GM23338 (cell line): ENCODE measurements around the gene AGXT2. TPM values are rescaled to one million over a fixed set of nuclear protein-coding genes. Genes with fewer than 3 reads are reported as not detected.

Source experiments
- ATAC-seq: fragments of 200-7000 bp; cut with Tn5 transposase; 3 replicates; pipeline ENCODE4 v1.9.1; 2020
- DNase-seq: peaks from one replicate; pipeline ENCODE4 v3.0.0-alpha.2; 2015; ENCODE audit warnings: low spot score
- H2AFZ ChIP-seq: fragments of 200-600 bp; sonication (generic); 2 replicates; pipeline ENCODE4 v1.8.0; 2016; ENCODE audit warnings: antibody characterized with exemption, mild to moderate bottlenecking, moderate library complexity
- H3F3A ChIP-seq: fragments of 200-600 bp; sonication (generic); replicated peaks from 2 replicates; pipeline ENCODE4 v1.8.0; 2017; ENCODE audit warnings: antibody characterized with exemption, mixed run types, low read depth
- H3K27ac ChIP-seq: fragments of 200-600 bp; sonication (generic); 2 replicates; pipeline ENCODE4 v1.6.1; 2016; ENCODE audit warnings: low read depth
- H3K27me3 ChIP-seq: fragments of 200-600 bp; sonication (generic); 2 replicates; pipeline ENCODE4 v1.8.0; 2016; ENCODE audit warnings: mild to moderate bottlenecking, mixed run types, moderate library complexity; ENCODE audit not compliant: insufficient read depth
- H3K36me3 ChIP-seq: fragments of 200-600 bp; sonication (generic); 2 replicates; pipeline ENCODE4 v1.8.0; 2016; ENCODE audit warnings: mild to moderate bottlenecking; ENCODE audit not compliant: insufficient read depth
- H3K4me1 ChIP-seq: fragments of 200-600 bp; sonication (generic); 2 replicates; pipeline ENCODE4 v1.8.0; 2016; ENCODE audit warnings: mild to moderate bottlenecking, moderate library complexity; ENCODE audit not compliant: insufficient read depth
- H3K4me2 ChIP-seq: fragments of 200-600 bp; sonication (generic); 2 replicates; pipeline ENCODE4 v1.7.1; 2017; ENCODE audit warnings: mixed run types
- H3K4me3 ChIP-seq: fragments of 200-600 bp; sonication (generic); 2 replicates; pipeline ENCODE4 v1.6.1; 2016; ENCODE audit warnings: mixed run types
- H3K79me2 ChIP-seq: fragments of 200-600 bp; sonication (generic); replicated peaks from 2 replicates; pipeline ENCODE4 v1.8.0; 2017; ENCODE audit warnings: mild to moderate bottlenecking; ENCODE audit not compliant: insufficient read depth
- H3K9me2 ChIP-seq: fragments of 200-600 bp; sonication (generic); 2 replicates; pipeline ENCODE4 v1.8.0; 2017; ENCODE audit not compliant: insufficient read depth
- H4K20me1 ChIP-seq: fragments of 200-600 bp; sonication (generic); replicated peaks from 2 replicates; pipeline ENCODE4 v1.8.0; 2017; ENCODE audit warnings: mild to moderate bottlenecking; ENCODE audit not compliant: insufficient read depth
- H3K27ac Mint-ChIP-seq: 2 replicates; pipeline ENCODE4 v1.8.0; 2020; ENCODE audit warnings: inconsistent platforms, mild to moderate bottlenecking, moderate library complexity, mixed read lengths
- H3K27me3 Mint-ChIP-seq: 3 replicates; pipeline ENCODE4 v1.8.0; 2022; ENCODE audit warnings: low read depth, mild to moderate bottlenecking, moderate library complexity, mixed read lengths, inconsistent platforms; ENCODE audit not compliant: insufficient read depth, poor library complexity
- H3K36me3 Mint-ChIP-seq: 3 replicates; pipeline ENCODE4 v1.8.0; 2021; ENCODE audit warnings: low read depth, mild to moderate bottlenecking, inconsistent platforms, moderate library complexity, mixed read lengths
- H3K4me1 Mint-ChIP-seq: 3 replicates; pipeline ENCODE4 v1.8.0; 2020; ENCODE audit warnings: mild to moderate bottlenecking, inconsistent platforms, mixed read lengths
- H3K4me3 Mint-ChIP-seq: 3 replicates; pipeline ENCODE4 v1.8.0; 2021; ENCODE audit warnings: moderate library complexity, mild to moderate bottlenecking, inconsistent platforms, mixed read lengths
- H3K9me3 Mint-ChIP-seq: 3 replicates; pipeline ENCODE4 v1.8.0; 2020; ENCODE audit warnings: moderate library complexity, mild to moderate bottlenecking, inconsistent platforms, mixed read lengths
- CREB1 ChIP-seq: fragments of 250-450 bp; sonication (Bioruptor Pico); IDR thresholded peaks from 2 replicates; pipeline ENCODE4 v1.5.0; 2020; ENCODE audit warnings: low read depth, mild to moderate bottlenecking, moderate library complexity
- ETS1 ChIP-seq: IDR thresholded peaks from 2 replicates; pipeline ENCODE4 v1.6.1; 2016; ENCODE audit warnings: antibody characterized with exemption
- EZH2 ChIP-seq: fragments of 200-600 bp; sonication (generic); IDR thresholded peaks from one replicate; pipeline ENCODE4 v1.8.0; 2017; ENCODE audit warnings: antibody characterized with exemption, mild to moderate bottlenecking, low read depth; ENCODE audit not compliant: unreplicated experiment
- EZH2phosphoT487 ChIP-seq: fragments of 200-600 bp; sonication (generic); IDR thresholded peaks from one replicate; pipeline ENCODE4 v1.8.1; 2018; ENCODE audit warnings: antibody characterized with exemption; ENCODE audit not compliant: unreplicated experiment
- JUNB ChIP-seq: IDR thresholded peaks from one replicate; pipeline ENCODE4 v1.6.1; 2016; ENCODE audit warnings: antibody characterized with exemption; ENCODE audit not compliant: unreplicated experiment
- NANOG ChIP-seq: IDR thresholded peaks from 2 replicates; pipeline ENCODE4 v1.6.1; 2016; ENCODE audit warnings: antibody characterized with exemption, borderline replicate concordance
- POLR2AphosphoS5 ChIP-seq: IDR thresholded peaks from 2 replicates; pipeline ENCODE4 v1.6.1; 2016; ENCODE audit warnings: antibody characterized with exemption, low read depth
- STAT1 ChIP-seq: IDR thresholded peaks from one replicate; pipeline ENCODE4 v1.6.1; 2016; ENCODE audit warnings: antibody characterized with exemption; ENCODE audit not compliant: unreplicated experiment
- ZNF114 ChIP-seq: fragments of 250-450 bp; sonication (Bioruptor Pico); IDR thresholded peaks from 2 replicates; pipeline ENCODE4 v1.5.0; 2020; ENCODE audit warnings: mild to moderate bottlenecking, moderate library complexity
- ZNF331 ChIP-seq: fragments of 250-450 bp; sonication (Bioruptor Pico); IDR thresholded peaks from 2 replicates; pipeline ENCODE4 v1.5.0; 2020; ENCODE audit warnings: low read depth, mild to moderate bottlenecking, moderate library complexity
- ZNF462 ChIP-seq: fragments of 250-450 bp; sonication (Bioruptor Pico); IDR thresholded peaks from 2 replicates; pipeline ENCODE4 v1.5.0; 2020; ENCODE audit warnings: mild to moderate bottlenecking, moderate library complexity
- polyA plus RNA-seq: library from polyadenylated mRNA; unstranded; fragments of >200 nt; fragmentation: Nextera tagmentation; extraction: Ambion mirVana; gene quantifications from 2 replicates; pipeline ENCODE4 v1.2.1, GENCODE V29; 2016
- total RNA-seq: library from RNA; depleted of rRNA; stranded (reverse); fragments of >200 nt; shearing (Covaris generic); gene quantifications from 2 replicates; pipeline ENCODE4 v1.2.3, GENCODE V29; 2014
- TF ChIP-seq, protein P1 (sequence below): IDR thresholded peaks from one replicate; pipeline ENCODE4 v1.6.1; 2018; ENCODE audit warnings: antibody characterized with exemption; ENCODE audit not compliant: unreplicated experiment
- TF ChIP-seq, protein P2 (sequence below), 2 experiments: fragments of 200-600 bp in 1 of 2; sonication (generic) in 1 of 2; conservative IDR thresholded peaks; 2 replicates each; pipeline versions ENCODE4 v1.5.1 to v1.6.1; 2016 to 2017; ENCODE audit warnings: antibody characterized with exemption in 2 of 2, low read depth in 2 of 2, mild to moderate bottlenecking in 2 of 2, moderate library complexity in 1 of 2

AGXT2 gene
- total and polyA plus RNA-seq, 2 experiments from 2014 or later = not detected

- TF ChIP-seq ETS1 (no peak), EZH2 (no peak), ZNF114 (CRISPR knock-in tag) (no peak)
Observed at GRCh38 chr5:35066260-35066795, 18.6 kb upstream of the AGXT2 start (continued).

- Histone ChIP-seq H3K9me2 (no peaks in the 10 kb centered on the region), H3F3A (no peaks in the 10 kb centered on the region), H3K4me2 (no peak overlapping the region), H3K4me3 (no peak overlapping the region), H3K27ac (no peak overlapping the region), H4K20me1 (no peaks in the 10 kb centered on the region), H3K36me3 (no peaks in the 10 kb centered on the region), H3K4me1 (no peaks in the 10 kb centered on the region), H3K27me3 (no peaks in the 10 kb centered on the region), H3K79me2 (no peaks in the 10 kb centered on the region), H2AFZ (no peak overlapping the region)
- DNase-seq (no peak), ATAC-seq (no peak)
- no peak overlapping the region for H3K27ac Mint-ChIP-seq
- no peaks in the 10 kb centered on the region for H3K9me3 Mint-ChIP-seq
- no peaks in the 10 kb centered on the region for H3K36me3 Mint-ChIP-seq
- H3K4me3 Mint-ChIP-seq = no peak overlapping the region
- no peaks in the 10 kb centered on the region for H3K4me1 Mint-ChIP-seq
- no peak for TF ChIP-seq NANOG
- TF ChIP-seq ZNF331 (CRISPR knock-in tag) = no peak
- no peak for TF ChIP-seq POLR2AphosphoS5
- no peak for TF ChIP-seq STAT1
- TF ChIP-seq EZH2phosphoT487 = no peak
- TF ChIP-seq, protein P1, sequence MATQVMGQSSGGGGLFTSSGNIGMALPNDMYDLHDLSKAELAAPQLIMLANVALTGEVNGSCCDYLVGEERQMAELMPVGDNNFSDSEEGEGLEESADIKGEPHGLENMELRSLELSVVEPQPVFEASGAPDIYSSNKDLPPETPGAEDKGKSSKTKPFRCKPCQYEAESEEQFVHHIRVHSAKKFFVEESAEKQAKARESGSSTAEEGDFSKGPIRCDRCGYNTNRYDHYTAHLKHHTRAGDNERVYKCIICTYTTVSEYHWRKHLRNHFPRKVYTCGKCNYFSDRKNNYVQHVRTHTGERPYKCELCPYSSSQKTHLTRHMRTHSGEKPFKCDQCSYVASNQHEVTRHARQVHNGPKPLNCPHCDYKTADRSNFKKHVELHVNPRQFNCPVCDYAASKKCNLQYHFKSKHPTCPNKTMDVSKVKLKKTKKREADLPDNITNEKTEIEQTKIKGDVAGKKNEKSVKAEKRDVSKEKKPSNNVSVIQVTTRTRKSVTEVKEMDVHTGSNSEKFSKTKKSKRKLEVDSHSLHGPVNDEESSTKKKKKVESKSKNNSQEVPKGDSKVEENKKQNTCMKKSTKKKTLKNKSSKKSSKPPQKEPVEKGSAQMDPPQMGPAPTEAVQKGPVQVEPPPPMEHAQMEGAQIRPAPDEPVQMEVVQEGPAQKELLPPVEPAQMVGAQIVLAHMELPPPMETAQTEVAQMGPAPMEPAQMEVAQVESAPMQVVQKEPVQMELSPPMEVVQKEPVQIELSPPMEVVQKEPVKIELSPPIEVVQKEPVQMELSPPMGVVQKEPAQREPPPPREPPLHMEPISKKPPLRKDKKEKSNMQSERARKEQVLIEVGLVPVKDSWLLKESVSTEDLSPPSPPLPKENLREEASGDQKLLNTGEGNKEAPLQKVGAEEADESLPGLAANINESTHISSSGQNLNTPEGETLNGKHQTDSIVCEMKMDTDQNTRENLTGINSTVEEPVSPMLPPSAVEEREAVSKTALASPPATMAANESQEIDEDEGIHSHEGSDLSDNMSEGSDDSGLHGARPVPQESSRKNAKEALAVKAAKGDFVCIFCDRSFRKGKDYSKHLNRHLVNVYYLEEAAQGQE = no peak
- TF ChIP-seq JUNB = no peak
- TF ChIP-seq EZH2 = no peak
- TF ChIP-seq ZNF114 (CRISPR knock-in tag) = no peak
- TF ChIP-seq CREB1 = no peak
- TF ChIP-seq, protein P2, sequence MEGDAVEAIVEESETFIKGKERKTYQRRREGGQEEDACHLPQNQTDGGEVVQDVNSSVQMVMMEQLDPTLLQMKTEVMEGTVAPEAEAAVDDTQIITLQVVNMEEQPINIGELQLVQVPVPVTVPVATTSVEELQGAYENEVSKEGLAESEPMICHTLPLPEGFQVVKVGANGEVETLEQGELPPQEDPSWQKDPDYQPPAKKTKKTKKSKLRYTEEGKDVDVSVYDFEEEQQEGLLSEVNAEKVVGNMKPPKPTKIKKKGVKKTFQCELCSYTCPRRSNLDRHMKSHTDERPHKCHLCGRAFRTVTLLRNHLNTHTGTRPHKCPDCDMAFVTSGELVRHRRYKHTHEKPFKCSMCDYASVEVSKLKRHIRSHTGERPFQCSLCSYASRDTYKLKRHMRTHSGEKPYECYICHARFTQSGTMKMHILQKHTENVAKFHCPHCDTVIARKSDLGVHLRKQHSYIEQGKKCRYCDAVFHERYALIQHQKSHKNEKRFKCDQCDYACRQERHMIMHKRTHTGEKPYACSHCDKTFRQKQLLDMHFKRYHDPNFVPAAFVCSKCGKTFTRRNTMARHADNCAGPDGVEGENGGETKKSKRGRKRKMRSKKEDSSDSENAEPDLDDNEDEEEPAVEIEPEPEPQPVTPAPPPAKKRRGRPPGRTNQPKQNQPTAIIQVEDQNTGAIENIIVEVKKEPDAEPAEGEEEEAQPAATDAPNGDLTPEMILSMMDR (conservative IDR thresholded peaks at IDR 0.05; ENCODE audit: low read depth in 2 of 2) = no peak
- TF ChIP-seq ZNF462 (CRISPR knock-in tag) = no peak
- peaks cover 5% of the 10 kb centered on the region for H3K27me3 Mint-ChIP-seq
Observed at GRCh38 chr5:35063414-35063813, 15.7 kb upstream of the AGXT2 start.
